Ovary (tissue), 3 donors: ENCODE results near the gene COL5A1.

Source experiments
- POLR2A ChIP-seq: fragments of 450-650 bp; IDR thresholded peaks from one replicate; pipeline ENCODE4 v1.6.1; 2017; ENCODE audit warnings: antibody characterized with exemption, mild to moderate bottlenecking, moderate library complexity
- TF ChIP-seq, protein P1 (sequence below), 3 donors: fragments of 450-650 bp in 2 of 3; fragments of 200-600 bp in 1 of 3; IDR thresholded peaks; one replicate each; pipeline versions ENCODE4 v1.5.1 to v1.8.0; 2016 to 2022; ENCODE audit warnings: antibody characterized with exemption in 3 of 3, mild to moderate bottlenecking in 1 of 3
- donor health status: DM: no; HTN: no; CAD: no.

DNA sequence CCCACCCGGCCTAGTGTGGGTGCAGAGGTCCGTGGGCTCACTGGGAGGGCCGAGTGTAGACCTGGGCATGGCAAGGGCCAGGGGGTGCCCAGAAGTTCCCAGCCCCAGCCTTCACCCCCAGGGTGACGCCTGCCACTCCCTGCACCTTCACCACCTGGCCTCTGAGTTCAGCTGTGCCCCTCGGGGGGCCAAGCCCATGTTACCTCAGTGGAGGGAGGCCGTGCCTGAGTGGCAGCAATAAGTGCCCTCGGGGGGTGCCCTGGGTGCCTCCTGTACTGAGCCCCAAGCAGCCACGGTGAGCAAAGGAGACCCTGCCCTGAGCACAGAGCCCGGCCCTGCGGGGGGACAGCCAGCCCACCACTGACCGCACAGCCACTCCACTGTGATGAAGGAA, 228.7 kb downstream of the COL5A1 start:
- no peak for TF ChIP-seq POLR2A
- TF ChIP-seq, protein P1, sequence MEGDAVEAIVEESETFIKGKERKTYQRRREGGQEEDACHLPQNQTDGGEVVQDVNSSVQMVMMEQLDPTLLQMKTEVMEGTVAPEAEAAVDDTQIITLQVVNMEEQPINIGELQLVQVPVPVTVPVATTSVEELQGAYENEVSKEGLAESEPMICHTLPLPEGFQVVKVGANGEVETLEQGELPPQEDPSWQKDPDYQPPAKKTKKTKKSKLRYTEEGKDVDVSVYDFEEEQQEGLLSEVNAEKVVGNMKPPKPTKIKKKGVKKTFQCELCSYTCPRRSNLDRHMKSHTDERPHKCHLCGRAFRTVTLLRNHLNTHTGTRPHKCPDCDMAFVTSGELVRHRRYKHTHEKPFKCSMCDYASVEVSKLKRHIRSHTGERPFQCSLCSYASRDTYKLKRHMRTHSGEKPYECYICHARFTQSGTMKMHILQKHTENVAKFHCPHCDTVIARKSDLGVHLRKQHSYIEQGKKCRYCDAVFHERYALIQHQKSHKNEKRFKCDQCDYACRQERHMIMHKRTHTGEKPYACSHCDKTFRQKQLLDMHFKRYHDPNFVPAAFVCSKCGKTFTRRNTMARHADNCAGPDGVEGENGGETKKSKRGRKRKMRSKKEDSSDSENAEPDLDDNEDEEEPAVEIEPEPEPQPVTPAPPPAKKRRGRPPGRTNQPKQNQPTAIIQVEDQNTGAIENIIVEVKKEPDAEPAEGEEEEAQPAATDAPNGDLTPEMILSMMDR (IDR thresholded peaks at IDR 0.05) = no peak
